ENCODE measurements around the gene ASMTL.

Gene ASMTL

DNA sequence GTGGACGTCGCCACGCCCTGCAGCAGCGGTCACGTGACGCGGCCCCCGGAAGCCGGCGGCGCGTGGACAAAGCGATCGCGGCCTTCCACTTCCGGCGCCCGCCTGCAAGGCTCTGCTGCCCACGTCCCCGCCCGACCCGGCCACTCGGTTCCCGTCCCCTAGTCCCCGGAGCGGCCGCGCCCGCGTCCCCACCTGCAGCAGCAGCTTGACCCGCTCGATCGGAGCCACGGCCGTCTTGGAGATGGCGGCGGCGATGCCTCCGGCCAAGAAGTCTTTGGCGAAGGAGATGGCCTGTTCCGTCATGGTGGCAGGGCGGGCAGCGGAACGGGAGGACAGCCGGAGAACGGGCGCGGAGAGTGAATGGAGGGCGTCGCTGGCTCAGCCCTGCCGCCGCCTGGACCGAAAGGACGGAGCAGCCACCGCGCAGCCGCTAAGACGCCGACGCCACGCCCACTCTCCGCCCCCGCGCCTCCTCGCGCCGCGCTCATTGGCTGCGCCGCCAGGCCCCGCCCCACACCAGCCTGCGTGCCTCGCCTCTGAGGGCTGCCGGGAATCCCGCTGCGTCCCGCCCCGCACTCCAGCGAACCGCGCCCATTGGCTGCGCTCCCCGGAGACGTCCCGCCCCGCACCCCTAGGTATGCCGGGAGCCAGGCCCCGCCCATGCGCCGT is 60.9 kb downstream of the ASMTL start, which contains the start of gene SLC25A6:
TSS of gene SLC25A6 (minus strand) at position 407 of the 669 bp plus-strand sequence. CDS start at position 303, 104 bp downstream.
- peak; percentile 80 for DNase-seq (ENCODE audit: insufficient read length, low spot score)
- no peak for FAIRE-seq
- TF ChIP-seq POLR2A (IDR thresholded peaks at IDR 0.05; ENCODE audit: low read depth, low read length), result peak; percentile 82

- no peak for TF ChIP-seq POLR2A (IDR thresholded peaks at IDR 0.05; ENCODE audit: low read depth, low read length)
- DNase-seq (ENCODE audit: insufficient read length, low spot score) (peak; percentile 56), FAIRE-seq (no peak)
These were observed 61.4 kb downstream of the ASMTL start for GRCh38 chrX:1391370-1391706.

DNA sequence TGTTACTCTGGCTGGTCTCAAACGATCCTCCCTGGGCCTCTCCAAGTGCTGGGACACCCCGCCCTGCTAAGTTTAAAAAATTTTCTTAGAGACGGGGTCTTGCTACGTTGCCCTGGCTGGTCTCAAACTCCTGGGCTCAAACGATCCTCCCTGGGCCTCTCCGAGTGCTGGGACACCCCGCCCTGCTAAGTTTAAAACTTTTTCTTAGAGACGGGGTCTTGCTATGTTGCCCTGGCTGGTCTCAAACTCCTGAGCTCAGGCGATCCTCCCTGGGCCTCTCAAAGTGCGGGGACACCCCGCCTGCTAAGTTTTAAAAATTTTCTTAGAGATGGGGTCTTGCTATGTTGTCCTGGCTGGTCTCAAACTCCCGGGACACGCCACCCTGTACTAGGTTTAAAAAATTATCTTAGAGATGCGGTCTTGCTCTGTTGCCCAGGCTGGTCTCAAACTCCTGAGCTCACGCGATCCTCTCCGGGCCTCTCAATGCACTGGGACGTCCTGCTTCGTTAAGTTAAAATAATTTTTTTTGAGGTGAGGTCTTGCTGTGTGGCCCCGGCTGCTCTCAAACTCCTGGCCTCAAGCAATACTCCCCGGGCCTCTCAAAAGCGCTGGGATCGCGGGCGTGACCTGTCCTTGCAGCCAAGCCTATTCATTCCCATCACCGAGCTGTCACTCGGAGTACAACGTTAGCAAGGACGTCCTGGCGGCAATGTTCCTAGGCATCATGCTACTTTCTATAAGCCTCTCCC is 61.9 kb downstream of the ASMTL start:
- FAIRE-seq, result no peak
- no peak for TF ChIP-seq POLR2A (IDR thresholded peaks at IDR 0.05; ENCODE audit: low read depth, low read length)
- no peak for DNase-seq (ENCODE audit: insufficient read length, low spot score)

- TF ChIP-seq POLR2A (IDR thresholded peaks at IDR 0.05; ENCODE audit: low read depth, low read length), result no peak
- no peak for DNase-seq (ENCODE audit: insufficient read length, low spot score)
- FAIRE-seq, result no peak
These were observed 62.8 kb downstream of the ASMTL start for GRCh38 chrX:1389993-1390285.

DNA sequence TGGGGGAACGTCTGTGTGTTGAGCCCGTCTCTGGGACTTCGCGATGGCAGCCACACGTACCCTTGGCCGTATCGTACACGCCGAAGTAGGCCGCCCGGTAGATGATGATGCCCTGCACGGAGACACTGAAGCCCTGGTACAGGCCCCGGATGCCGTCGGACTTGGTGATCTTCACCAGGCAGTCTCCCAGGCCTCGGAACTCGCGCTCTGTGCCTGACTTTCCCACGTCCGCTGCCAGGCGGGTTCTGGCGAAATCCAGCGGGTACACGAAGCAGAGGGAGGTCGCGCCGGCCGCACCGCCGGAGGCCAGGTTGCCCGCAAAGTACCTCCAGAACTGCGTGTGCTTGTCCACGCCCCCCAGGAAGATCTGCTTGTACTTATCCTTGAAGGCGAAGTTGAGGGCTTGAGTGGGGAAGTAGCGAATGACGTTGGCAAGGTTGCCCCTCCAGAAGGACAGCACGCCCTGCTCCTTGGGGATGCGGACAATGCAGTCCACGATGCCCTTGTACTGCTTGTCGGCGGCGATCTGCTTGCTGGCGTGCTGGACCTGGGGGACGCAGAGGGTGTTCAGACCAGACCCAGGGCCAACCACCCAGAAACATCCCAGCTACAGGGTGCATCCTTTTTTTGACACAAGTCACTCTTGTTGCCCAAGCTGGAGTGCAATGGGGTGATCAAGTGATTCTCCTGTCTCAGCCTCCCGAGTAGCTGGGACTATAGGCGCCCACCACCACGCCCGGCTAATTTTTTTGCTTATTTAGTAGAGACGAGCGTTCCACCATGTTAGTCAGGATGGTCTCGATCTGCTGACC is 63.3 kb downstream of the ASMTL start:
- no peak for TF ChIP-seq POLR2A (IDR thresholded peaks at IDR 0.05; ENCODE audit: low read depth, low read length)
- FAIRE-seq (no peak), DNase-seq (ENCODE audit: insufficient read length, low spot score) (no peak)

GRCh38 chrX:1388651-1389050 is 64.1 kb downstream of the ASMTL start:
- DNase-seq (ENCODE audit: insufficient read length, low spot score), result no peak
- no peak for TF ChIP-seq POLR2A (IDR thresholded peaks at IDR 0.05; ENCODE audit: low read depth, low read length)
- FAIRE-seq, result no peak

DNA sequence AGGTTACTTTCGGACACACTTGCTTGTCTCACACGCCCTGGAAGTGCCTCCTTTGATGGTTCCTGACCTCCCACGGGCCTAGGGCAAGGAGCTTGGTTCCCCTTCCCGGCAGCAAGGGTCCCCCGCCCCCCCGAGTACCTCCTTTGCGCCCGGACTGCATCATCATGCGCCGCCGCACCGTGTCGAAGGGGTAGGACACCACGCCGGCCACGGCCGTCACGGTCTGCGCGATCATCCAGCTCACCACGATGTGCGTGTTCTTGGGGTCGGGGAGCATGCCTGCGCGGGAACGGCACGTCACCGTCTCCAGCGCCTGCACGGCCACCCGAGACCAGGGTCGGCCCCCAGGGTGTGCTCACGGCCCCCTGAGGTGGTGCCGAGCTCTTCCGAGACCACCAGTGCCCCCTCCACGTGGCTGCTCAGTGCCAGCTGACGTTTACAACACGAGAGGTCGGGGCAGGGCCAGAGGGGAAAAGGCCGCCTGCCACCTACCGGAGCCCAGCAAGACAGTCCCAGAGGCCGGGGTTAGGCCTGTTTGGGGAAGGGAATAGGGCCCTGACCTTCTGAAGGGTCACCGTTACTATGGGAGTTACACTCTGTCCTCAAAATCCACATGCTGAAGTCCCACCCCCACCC is 65.5 kb downstream of the ASMTL start:
- FAIRE-seq (no peak), DNase-seq (ENCODE audit: insufficient read length, low spot score) (no peak)
- no peak for TF ChIP-seq POLR2A (IDR thresholded peaks at IDR 0.05; ENCODE audit: low read depth, low read length)

DNA sequence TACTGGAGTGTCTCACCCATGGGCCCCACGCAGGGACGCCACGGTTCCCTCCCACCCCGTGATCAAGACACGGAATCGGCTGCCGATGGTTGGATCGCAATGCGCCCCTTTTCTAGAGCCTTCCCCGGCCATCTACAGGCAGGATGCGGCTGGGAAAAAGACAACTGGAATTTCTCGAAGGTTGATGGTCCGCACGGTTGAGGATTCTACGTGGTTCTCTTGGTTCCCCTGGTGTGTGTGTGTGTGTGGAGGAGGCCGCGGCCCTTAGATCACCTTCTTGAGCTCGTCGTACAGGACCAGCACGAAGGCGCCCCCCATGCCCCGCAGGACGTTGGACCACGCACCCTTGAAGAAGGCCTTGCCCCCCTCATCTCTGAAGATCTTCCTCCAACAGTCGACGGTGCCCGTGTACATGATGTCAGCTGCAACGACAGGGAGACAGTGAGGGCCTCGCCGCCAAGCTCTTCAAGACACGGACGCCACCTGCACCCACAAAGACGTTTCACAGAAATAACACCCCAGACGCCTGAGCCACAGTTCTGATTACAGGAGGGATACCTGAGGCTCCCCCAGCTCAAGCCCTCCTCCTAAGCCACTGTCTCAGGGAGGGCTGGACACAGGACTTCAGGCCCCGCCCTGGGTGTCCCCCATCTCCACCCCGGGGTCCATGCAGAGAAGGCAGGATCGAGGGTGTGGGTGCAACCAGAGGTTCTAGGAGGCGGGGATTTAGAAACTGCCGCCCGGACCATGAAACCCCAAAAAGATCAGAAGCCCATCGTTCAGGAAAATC is 66.2 kb downstream of the ASMTL start:
- TF ChIP-seq POLR2A (IDR thresholded peaks at IDR 0.05; ENCODE audit: low read depth, low read length), result no peak
- FAIRE-seq (no peak), DNase-seq (ENCODE audit: insufficient read length, low spot score) (no peak)

DNA sequence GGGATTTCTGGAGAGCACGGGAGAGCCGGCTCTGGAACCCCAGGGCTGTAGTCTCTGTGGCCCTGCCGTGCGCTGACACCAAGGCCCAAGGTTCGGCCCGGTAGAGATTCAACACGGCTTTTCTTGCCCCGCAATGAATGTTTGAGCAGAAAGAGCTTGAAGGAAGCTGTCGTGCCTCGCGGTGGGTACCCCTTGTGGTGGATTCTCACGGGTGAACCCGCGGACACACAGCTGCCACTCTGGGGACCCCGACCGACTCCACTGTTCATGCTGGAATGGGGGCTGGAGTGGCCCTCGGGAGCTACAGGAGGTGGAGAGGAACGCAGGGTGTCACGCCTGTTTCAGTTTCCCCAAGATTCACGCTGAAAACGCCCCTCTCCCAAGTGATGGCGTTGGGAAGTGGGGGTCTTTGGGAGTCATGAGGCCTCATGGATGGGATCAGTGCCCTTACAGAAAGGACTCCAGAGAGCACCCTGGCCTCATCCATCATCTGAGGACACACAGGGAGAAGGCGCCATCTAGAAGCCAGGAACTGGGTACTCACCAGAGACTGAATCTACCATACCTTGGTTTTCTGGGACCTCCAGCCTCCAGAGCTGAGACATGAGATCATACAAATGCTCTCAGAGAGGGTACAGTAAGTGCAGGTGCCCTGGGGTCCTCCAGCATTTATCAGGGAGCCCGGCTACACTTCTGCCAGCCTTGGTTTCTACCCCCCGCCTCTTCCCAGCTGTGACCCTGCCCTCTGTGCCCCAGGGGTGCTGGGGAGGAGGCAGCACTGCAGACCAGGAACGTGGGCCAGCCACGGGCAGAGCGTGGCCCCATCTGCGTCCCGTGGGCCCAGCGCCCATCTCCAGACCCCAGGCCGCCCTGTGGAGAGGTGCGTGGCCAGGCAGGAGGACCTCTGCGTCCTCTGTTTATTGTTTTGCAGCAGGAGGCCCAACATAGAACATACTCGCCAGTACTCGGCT is 67.2 kb downstream of the ASMTL start:
- DNase-seq (ENCODE audit: insufficient read length, low spot score) (no peak), FAIRE-seq (no peak)
- no peak for TF ChIP-seq POLR2A (IDR thresholded peaks at IDR 0.05; ENCODE audit: low read depth, low read length)

DNA sequence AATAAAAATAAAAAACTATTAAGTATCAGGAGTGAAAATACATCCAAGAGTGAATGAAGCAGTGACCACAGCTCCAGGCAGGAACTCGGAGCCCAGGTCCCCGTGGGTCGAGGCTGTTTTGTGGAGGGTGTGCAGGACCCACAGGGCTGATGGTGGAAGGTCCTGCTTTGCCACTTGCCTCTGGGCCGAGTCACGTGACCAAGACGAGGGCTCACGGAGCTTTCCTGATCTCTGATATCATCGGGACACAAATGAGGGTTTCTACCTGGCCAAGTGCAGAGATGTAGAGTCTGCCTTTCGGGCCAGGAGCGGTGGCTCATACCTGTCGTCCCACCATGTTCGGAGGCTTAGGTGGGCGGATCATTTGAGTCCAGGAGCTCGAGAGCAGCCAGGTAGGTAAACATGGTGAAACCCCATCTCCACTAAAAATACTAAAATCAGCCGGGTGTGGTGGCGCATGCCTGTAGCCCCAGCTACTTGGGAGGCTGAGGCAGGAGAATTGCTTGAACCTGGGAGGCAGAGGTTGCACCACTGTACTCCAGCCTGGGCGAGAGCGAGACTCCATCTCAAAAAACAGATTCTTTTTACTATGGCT is 68.0 kb downstream of the ASMTL start:
- no peak for TF ChIP-seq POLR2A (IDR thresholded peaks at IDR 0.05; ENCODE audit: low read depth, low read length)
- no peak for DNase-seq (ENCODE audit: insufficient read length, low spot score)
- no peak for FAIRE-seq

DNA sequence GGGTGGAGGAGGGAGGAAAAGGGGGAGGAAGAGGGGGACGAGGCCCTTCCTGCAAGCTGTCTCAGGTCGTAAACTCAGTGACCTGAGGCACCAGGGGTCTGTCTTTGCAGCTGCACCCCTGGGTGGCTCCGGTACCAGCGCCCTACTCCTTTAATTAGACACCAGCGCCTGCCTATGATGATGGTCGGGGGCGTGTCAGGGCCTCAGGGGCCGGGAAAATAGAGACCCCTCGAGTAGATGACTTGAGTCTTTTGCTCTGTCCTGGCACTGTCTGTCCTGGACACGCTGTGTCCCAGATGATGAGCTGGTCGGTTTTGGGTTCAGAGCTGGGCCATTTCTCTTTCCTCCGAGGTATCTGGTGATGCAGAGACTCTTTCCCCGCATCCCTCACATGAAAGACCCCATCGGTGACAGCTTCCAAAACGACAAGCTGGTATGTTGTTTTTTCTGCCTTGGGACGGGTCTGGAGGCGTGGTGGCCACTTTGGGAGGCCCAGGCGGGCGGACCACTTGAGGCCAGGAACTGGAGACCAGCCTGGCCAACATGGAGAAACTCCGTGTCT is 72.0 kb downstream of the ASMTL start:
- no peak for FAIRE-seq
- DNase-seq (ENCODE audit: insufficient read length, low spot score), result no peak
- TF ChIP-seq POLR2A (IDR thresholded peaks at IDR 0.05; ENCODE audit: low read depth, low read length), result no peak

DNA sequence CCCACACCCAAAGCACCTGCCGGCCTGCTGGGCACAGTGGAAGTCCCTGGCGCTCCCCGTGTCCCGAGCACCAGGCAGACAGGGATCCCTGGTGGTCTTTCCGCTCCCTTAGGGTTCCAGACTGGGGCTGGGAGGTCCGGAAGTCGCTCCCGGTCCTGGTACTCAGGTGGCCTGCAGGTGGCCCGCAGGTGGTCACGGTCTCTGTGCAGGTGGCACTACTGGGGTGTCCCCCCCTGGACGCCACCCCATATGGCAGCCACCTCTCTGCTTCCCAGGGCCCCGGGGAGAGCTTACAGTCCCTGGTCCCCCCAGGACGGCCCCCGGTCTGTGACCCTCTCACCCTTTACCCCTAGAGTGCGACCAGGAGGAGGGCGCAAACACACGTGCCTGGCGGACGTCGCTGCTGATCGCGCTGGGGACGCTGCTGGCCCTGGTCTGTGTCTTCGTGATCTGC is 74.4 kb downstream of the ASMTL start:
- FAIRE-seq (no peak), DNase-seq (ENCODE audit: insufficient read length, low spot score) (no peak)
- TF ChIP-seq POLR2A (IDR thresholded peaks at IDR 0.05; ENCODE audit: low read depth, low read length), result no peak
